ENCODE results near the gene LIME1. TPM values are rescaled to one million over a fixed set of nuclear protein-coding genes. Genes with fewer than 3 reads are reported as not detected.

The LIME1 gene
- total RNA-seq, 2 experiments from 2014 or later = 75.6 to 76.4 TPM

DNA sequence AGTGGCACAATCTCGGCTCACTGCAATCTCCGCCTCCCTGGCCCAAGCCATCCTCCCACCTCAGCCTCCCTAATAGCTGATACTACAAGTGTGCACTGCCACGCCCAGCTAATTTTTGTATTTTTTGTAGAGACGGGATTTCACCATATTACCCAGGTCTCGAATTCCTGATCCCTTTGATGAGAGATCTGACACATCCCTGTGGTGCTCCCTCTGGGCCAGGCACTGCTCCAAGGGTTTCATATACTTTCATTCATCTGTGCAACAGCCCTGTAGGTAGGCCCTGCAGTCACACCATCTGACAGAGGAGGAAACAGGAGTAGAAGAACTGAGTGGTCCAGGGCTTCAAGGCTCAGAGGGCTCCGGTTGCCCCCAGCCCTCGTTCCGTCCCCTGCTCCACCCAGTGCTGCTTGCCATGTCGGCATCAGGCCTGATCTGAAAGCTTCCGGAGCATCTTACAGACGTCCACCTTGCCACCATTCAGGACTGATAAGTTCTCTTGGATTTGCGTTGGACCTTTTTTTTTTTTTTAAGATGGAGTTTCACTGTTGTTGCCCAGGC is 25.3 kb upstream of the LIME1 start:
- Histone ChIP-seq H2AFZ (ENCODE audit: low read length) (no peak overlapping the region), H3K4me2 (ENCODE audit: low read length) (peak overlapping the region; percentile 19; the same call in 1 of the 2 replicates), H3K27ac (ENCODE audit: low read depth, low read length, poor library complexity, severe bottlenecking) (no peak overlapping the region), H3K36me3 (ENCODE audit: insufficient read depth, low read length) (peaks cover 80% of the 10 kb centered on the region), H4K20me1 (ENCODE audit: insufficient read depth, low read length) (peaks cover 4% of the 10 kb centered on the region; the same call in 1 of the 2 replicates), H3K4me3 (ENCODE audit: low read depth, low read length, poor library complexity, severe bottlenecking) (peak overlapping the region; percentile 13), H3K9me3 (ENCODE audit: low read length) (peaks cover 28% of the 10 kb centered on the region), H3K9me2 (ENCODE audit: insufficient read depth, low read length) (no peaks in the 10 kb centered on the region), H3K79me2 (ENCODE audit: insufficient read depth, low read depth, low read length) (peaks cover 93% of the 10 kb centered on the region), H3K4me1 (ENCODE audit: insufficient read depth, low read length, poor library complexity, severe bottlenecking) (peaks cover 27% of the 10 kb centered on the region)
- no peak for DNase-seq (ENCODE audit: low spot score)
- intact Hi-C loops (cut with micrococcal nuclease; ENCODE audit: unreplicated experiment) = no loop called here
- BruUV-seq (replicated peaks) = no TSS peak
- ChIA-PET CTCF (ENCODE audit: unreplicated experiment) (no interaction called here), POLR2A (interaction anchor here (1.3 to 1.9 kb wide), 2 partner anchors 8 to 10 kb away, joined by 4 to 5 read pairs; no protein-coding TSS in a partner anchor)
- TF ChIP-seq CTCF (conservative IDR thresholded peaks at IDR 0.05; ENCODE audit: low read length) = no peak
- TF ChIP-seq EZH2phosphoT487 (IDR thresholded peaks at IDR 0.05; ENCODE audit: borderline replicate concordance, low read depth, low read length) = no peak

DNA sequence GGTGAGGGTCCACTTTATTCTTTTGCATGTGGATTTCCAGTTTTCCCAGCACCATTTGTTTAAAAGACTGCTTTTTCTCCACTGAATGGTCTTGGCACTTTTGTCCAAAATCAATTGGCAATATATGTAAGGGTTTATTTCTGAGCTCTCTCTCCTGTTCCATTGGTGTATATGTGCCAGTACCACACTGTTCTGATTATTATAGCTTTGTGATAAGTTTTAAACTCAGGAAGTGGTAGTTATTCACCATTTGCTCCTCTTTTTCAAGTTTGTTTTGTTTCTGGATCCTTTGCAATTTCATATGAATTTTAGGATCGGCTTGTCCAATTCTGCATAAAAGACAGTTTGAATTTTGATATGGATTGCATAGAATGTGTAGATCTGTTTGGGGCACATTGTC is 24.3 kb upstream of the LIME1 start:
- TSS peak; percentile 52 for BruUV-seq (replicated peaks)
- ChIA-PET POLR2A (no interaction called here), CTCF (ENCODE audit: unreplicated experiment) (no interaction called here)
- H3K36me3 ChIP-seq (ENCODE audit: insufficient read depth, low read length) = peaks cover 85% of the 10 kb centered on the region
- no peaks in the 10 kb centered on the region for H4K20me1 ChIP-seq (ENCODE audit: insufficient read depth, low read length)
- H3K9me3 ChIP-seq (ENCODE audit: low read length) = peaks cover 28% of the 10 kb centered on the region
- no peak overlapping the region for H3K4me2 ChIP-seq (ENCODE audit: low read length)
- no peak overlapping the region for H2AFZ ChIP-seq (ENCODE audit: low read length)
- intact Hi-C loops (cut with micrococcal nuclease; ENCODE audit: unreplicated experiment) = no loop called here
- no peak for TF ChIP-seq EZH2phosphoT487 (IDR thresholded peaks at IDR 0.05; ENCODE audit: borderline replicate concordance, low read depth, low read length)
- no peak for TF ChIP-seq CTCF (conservative IDR thresholded peaks at IDR 0.05; ENCODE audit: low read length)
- no peak for DNase-seq (ENCODE audit: low spot score)
- H3K4me3 ChIP-seq (ENCODE audit: low read depth, low read length, poor library complexity, severe bottlenecking) = no peak overlapping the region
- H3K9me2 ChIP-seq (ENCODE audit: insufficient read depth, low read length) = no peaks in the 10 kb centered on the region
- H3K27ac ChIP-seq (ENCODE audit: low read depth, low read length, poor library complexity, severe bottlenecking) = no peak overlapping the region
- H3K79me2 ChIP-seq (ENCODE audit: insufficient read depth, low read depth, low read length) = peaks cover 93% of the 10 kb centered on the region
- peaks cover 22% of the 10 kb centered on the region for H3K4me1 ChIP-seq (ENCODE audit: insufficient read depth, low read length, poor library complexity, severe bottlenecking)

GRCh38 chr20:63714858-63715257 is 21.6 kb upstream of the LIME1 start:
- no peak overlapping the region for H3K4me2 ChIP-seq (ENCODE audit: low read length)
- peaks cover 42% of the 10 kb centered on the region for H3K9me3 ChIP-seq (ENCODE audit: low read length)
- H3K9me2 ChIP-seq (ENCODE audit: insufficient read depth, low read length) = no peaks in the 10 kb centered on the region
- no peak for DNase-seq (ENCODE audit: low spot score)
- ChIA-PET POLR2A (no interaction called here), CTCF (ENCODE audit: unreplicated experiment) (no interaction called here)
- intact Hi-C loops (cut with micrococcal nuclease; ENCODE audit: unreplicated experiment) = no loop called here
- H3K36me3 ChIP-seq (ENCODE audit: insufficient read depth, low read length) = peaks cover 100% of the 10 kb centered on the region
- H4K20me1 ChIP-seq (ENCODE audit: insufficient read depth, low read length) = no peaks in the 10 kb centered on the region
- H2AFZ ChIP-seq (ENCODE audit: low read length) = no peak overlapping the region
- no peak overlapping the region for H3K4me3 ChIP-seq (ENCODE audit: low read depth, low read length, poor library complexity, severe bottlenecking)
- TF ChIP-seq EZH2phosphoT487 (IDR thresholded peaks at IDR 0.05; ENCODE audit: borderline replicate concordance, low read depth, low read length) (no peak), CTCF (conservative IDR thresholded peaks at IDR 0.05; ENCODE audit: low read length) (no peak)
- H3K79me2 ChIP-seq (ENCODE audit: insufficient read depth, low read depth, low read length) = peaks cover 96% of the 10 kb centered on the region
- H3K27ac ChIP-seq (ENCODE audit: low read depth, low read length, poor library complexity, severe bottlenecking) = no peak overlapping the region
- no TSS peak for BruUV-seq (replicated peaks)
- H3K4me1 ChIP-seq (ENCODE audit: insufficient read depth, low read length, poor library complexity, severe bottlenecking) = peaks cover 10% of the 10 kb centered on the region

Measured in OCI-LY7 (cell line).